GM12865 (cell line): ENCODE measurements around the gene SYCE3.

Experiments used
- DNase-seq: peaks from one replicate; pipeline ENCODE4 v3.0.0; 2010; ENCODE audit warnings: low read depth
- H3K4me3 ChIP-seq: 2 replicates; pipeline ENCODE4 v1.5.1; 2011; ENCODE audit warnings: mild to moderate bottlenecking, low read depth, low read length, control low read depth
- TF ChIP-seq, protein P1 (sequence below): IDR thresholded peaks from 2 replicates; pipeline ENCODE4 v1.5.1; 2011; ENCODE audit warnings: low read length, control low read depth, low read depth, inconsistent platforms; ENCODE audit not compliant: insufficient read depth; ENCODE audit errors: missing control alignments

Gene SYCE3

GRCh38 chr22:50548921-50549790 is 13.6 kb downstream of the SYCE3 start:
- H3K4me3 ChIP-seq, result no peak overlapping the region; the same call in 1 of the 2 replicates
- no peak for DNase-seq
- TF ChIP-seq, protein P1, sequence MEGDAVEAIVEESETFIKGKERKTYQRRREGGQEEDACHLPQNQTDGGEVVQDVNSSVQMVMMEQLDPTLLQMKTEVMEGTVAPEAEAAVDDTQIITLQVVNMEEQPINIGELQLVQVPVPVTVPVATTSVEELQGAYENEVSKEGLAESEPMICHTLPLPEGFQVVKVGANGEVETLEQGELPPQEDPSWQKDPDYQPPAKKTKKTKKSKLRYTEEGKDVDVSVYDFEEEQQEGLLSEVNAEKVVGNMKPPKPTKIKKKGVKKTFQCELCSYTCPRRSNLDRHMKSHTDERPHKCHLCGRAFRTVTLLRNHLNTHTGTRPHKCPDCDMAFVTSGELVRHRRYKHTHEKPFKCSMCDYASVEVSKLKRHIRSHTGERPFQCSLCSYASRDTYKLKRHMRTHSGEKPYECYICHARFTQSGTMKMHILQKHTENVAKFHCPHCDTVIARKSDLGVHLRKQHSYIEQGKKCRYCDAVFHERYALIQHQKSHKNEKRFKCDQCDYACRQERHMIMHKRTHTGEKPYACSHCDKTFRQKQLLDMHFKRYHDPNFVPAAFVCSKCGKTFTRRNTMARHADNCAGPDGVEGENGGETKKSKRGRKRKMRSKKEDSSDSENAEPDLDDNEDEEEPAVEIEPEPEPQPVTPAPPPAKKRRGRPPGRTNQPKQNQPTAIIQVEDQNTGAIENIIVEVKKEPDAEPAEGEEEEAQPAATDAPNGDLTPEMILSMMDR, result no peak

GRCh38 chr22:50548040-50548920 is 14.4 kb downstream of the SYCE3 start:
- DNase-seq, result no peak
- TF ChIP-seq, protein P1, result no peak
- H3K4me3 ChIP-seq, result no peak overlapping the region; the same call in 1 of the 2 replicates

DNA sequence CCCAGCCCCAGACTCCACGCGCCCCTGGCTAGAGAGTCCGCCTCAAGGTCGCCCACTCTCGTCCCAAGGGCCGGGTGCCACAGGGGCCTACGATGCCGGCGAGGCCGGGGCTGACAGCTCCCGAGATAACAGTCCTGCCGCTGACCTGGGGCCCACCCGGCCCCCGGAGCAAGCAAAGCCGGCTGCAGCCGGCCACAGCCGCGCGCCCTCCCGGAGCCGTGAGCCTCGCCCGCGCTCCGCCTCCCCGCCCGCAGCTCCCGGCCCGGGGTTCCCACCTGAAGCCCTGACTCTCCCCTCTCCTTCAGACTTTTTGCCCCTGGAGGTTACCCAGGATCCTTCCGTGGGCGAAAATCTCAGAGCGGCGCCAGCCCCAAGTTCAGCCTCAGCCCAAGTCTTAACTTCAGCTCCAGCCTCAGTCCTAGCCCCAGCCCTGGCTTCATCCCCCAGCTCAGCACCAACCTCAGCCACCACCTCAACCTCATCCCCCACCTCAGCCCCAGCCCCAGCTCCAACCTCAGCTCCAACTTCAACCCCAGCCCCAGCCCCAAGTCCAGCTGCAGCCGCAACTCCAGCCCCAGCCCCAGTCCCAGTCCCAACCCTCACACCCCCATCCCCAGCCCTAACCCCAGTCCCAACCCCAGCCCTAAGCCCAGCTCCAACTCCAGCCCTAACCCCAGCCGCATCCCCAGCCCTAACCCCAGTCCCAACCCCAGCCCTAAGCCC is 15.3 kb downstream of the SYCE3 start:
- TF ChIP-seq, protein P1, result no peak
- no peak overlapping the region for H3K4me3 ChIP-seq
- no peak for DNase-seq

DNA sequence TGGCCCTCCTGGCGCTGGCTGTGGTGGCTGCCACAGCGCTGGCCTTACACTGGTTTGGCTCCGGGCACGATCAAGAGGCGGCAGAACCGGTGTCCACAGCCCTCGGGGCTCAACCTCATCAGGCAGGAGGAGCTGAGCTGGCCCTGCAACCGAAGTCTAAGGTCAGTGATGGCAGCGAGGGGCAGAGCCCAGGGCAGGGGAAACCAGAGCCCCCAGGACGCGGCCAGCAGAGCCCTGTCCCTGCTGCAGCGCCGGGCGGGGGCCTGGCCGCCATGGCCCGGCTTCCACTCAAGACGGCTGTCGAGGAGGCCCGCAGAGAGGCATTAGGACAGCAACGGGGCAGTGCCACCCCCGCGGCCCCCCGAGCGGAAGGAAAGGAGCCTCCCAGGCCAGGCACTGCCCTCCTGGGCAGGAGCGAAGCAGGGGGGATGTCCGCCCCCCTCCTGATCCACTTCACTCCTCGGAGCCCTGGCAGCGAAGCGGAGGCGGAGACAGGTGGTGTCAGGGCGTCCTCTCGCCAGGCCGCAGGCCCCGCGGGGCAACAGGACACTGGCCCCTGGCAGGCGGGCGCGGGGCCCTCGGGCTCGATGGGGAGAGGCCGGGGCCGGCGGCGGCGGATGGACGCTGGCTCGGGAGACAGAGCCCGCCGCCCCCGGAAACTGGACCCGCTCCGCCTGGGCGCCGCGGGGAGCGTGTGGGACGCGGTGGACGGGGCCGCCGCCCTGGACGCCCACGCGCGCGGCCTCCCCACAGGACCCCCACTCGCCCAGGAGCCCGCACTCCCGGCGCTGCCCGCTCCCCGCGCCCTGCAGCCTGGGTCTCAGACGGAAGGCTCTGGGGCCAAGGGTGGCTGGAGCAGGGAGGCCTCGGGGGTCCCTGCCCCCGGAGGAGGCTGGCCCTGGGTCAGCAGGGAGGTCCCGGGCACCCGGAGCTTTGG is 16.1 kb downstream of the SYCE3 start:
- TF ChIP-seq, protein P1, result no peak
- no peak overlapping the region for H3K4me3 ChIP-seq
- DNase-seq, result no peak

DNA sequence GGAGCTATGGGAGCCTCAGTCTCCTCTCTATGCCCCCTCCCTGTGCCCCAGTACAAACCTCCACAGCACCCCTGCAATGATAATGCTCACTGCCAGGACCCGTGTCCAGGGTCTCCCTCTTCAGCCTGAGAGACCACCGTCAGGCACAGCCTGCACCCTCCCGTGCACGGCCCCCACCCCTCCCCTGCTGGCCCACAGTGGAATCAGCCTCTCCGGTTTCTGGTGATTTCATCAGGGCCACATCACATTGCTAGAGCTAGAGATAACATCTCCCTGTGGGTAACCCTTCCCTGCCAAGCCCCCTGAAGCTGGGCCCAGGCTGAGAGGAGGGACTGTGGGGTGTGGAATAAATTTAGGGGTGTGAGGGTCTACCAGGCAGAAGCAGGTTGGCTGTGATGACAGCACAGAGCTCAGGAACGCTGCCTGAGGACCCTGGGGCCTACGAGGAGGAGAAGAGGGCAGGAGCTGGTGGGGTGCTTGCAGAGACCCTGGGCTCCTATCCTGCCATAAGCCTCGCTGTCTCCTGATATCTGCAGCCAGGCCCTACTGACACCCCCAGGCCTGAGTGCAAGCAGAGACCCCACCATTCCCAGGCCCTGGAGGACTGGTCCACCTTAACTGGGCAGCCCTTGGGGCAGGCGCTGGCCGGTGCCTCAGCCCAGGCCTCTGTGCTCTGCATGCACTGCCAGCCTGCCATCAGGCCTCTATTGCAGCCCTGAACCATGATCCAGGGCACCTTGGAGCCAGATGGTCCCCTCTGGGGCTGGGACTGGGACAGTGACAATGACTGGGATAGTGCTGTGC is 17.0 kb downstream of the SYCE3 start, which contains the start of gene KLHDC7B:
KLHDC7B (plus strand) TSS at position 378 of the 804 bp plus-strand sequence; CDS start at position 723, 345 bp downstream.
- DNase-seq, result no peak
- no peak within 1 kb of the TSS for H3K4me3 ChIP-seq
- TF ChIP-seq, protein P1, result peak; percentile 15
